Rectal smooth muscle tissue (tissue), 1 donor: Measurements from ENCODE around the gene N4BP2L2.

Experiments
- H3K27ac ChIP-seq: one replicate; pipeline ENCODE4 v1.7.0; 2013; ENCODE audit warnings: low read depth, low read length, inconsistent platforms
- H3K27me3 ChIP-seq: one replicate; pipeline ENCODE4 v1.7.0; 2013; ENCODE audit warnings: low read length; ENCODE audit not compliant: control insufficient read depth, insufficient read depth
- H3K36me3 ChIP-seq: one replicate; pipeline ENCODE4 v1.7.0; 2013; ENCODE audit warnings: low read length; ENCODE audit not compliant: control insufficient read depth, insufficient read depth
- H3K4me1 ChIP-seq: one replicate; pipeline ENCODE4 v1.7.0; 2013; ENCODE audit warnings: low read length; ENCODE audit not compliant: control insufficient read depth, insufficient read depth
- H3K4me3 ChIP-seq: one replicate; pipeline ENCODE4 v1.7.0; 2013; ENCODE audit warnings: low read length
- H3K9ac ChIP-seq: one replicate; pipeline ENCODE4 v1.7.0; 2013; ENCODE audit warnings: low read length

The N4BP2L2 gene

DNA sequence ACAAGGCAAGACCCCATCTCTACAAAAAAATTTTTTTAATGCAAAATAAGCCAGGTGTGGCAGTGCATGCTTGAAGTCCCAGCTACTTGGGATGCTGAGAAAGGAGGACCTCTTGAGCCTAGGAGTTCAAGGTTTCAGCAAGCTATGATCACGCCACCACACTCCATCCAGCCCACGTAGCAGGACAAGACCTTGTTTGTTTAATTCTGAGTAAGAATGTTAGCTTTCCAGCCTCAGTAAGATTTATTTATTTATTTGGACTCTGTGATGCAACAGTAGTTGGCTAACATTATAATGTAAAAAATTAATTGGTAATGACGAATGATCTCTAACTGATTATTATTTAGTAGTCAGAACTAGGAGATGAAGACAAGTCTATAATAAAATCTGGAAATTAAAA lies 23.3 kb downstream of the N4BP2L2 start:
- Histone ChIP-seq H3K9ac (no peak overlapping the region), H3K27me3 (no peaks in the 10 kb centered on the region), H3K4me1 (no peaks in the 10 kb centered on the region), H3K27ac (no peak overlapping the region), H3K4me3 (no peak overlapping the region), H3K36me3 (peaks cover 3% of the 10 kb centered on the region)

DNA sequence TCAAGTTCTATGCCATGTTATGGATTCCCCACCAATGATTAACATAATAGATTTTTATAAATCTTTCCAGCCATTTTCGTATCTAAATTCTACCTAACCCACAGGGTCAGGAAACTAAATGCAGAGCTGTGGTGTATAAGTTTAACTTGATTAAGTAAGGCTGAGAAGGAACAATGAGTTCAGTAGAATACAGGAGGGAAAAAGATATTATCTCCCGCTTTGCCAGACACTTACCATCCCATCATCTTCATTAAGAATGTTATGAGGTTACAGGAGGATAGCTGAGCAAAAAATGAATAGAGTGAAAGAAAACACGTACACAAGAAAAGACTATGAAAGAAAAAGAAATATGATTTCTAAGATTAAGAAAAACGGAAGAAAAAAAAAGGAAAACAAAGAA lies 27.1 kb downstream of the N4BP2L2 start:
- Histone ChIP-seq H3K9ac (no peak overlapping the region), H3K27me3 (no peaks in the 10 kb centered on the region), H3K36me3 (no peaks in the 10 kb centered on the region), H3K4me1 (no peaks in the 10 kb centered on the region), H3K27ac (no peak overlapping the region), H3K4me3 (no peak overlapping the region)

GRCh38 chr13:32504876-32505275 lies 33.7 kb downstream of the N4BP2L2 start:
- Histone ChIP-seq H3K27ac (no peak overlapping the region), H3K9ac (no peak overlapping the region), H3K36me3 (peaks cover 5% of the 10 kb centered on the region), H3K27me3 (no peaks in the 10 kb centered on the region), H3K4me3 (no peak overlapping the region), H3K4me1 (no peaks in the 10 kb centered on the region)

- H3K36me3 ChIP-seq = peaks cover 5% of the 10 kb centered on the region
- no peak overlapping the region for H3K27ac ChIP-seq
- no peaks in the 10 kb centered on the region for H3K4me1 ChIP-seq
- no peak overlapping the region for H3K4me3 ChIP-seq
- H3K27me3 ChIP-seq = no peaks in the 10 kb centered on the region
- H3K9ac ChIP-seq = no peak overlapping the region
Measured at GRCh38 chr13:32504263-32504662, 34.3 kb downstream of the N4BP2L2 start.

GRCh38 chr13:32503727-32504126 lies 34.9 kb downstream of the N4BP2L2 start:
- Histone ChIP-seq H3K4me1 (no peaks in the 10 kb centered on the region), H3K4me3 (no peak overlapping the region), H3K27me3 (no peaks in the 10 kb centered on the region), H3K9ac (no peak overlapping the region), H3K36me3 (peaks cover 5% of the 10 kb centered on the region), H3K27ac (no peak overlapping the region)

DNA sequence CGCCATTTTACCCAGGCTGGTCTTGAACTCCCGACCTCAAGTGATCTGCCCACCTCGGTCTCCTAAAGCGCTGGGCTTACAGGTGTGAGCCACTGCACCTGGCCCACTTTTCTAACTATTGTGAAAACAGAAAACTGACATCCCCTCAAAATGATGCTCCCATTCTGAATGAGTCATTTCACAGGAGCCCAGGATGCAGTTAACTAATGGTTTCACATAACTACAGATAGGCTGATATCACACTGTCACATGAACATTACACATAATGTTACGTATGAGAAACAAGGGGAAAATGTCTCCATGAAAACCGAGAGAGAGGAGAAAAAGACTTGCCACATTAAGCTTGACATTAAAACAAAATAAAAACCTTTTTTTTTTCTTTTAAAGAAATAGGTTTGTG lies 37.5 kb downstream of the N4BP2L2 start:
- Histone ChIP-seq H3K9ac (no peak overlapping the region), H3K27me3 (no peaks in the 10 kb centered on the region), H3K27ac (no peak overlapping the region), H3K4me1 (peaks cover 5% of the 10 kb centered on the region), H3K36me3 (peaks cover 1% of the 10 kb centered on the region), H3K4me3 (no peak overlapping the region)

- Histone ChIP-seq H3K9ac (no peak overlapping the region), H3K27ac (no peak overlapping the region), H3K36me3 (no peaks in the 10 kb centered on the region), H3K4me3 (no peak overlapping the region), H3K27me3 (no peaks in the 10 kb centered on the region), H3K4me1 (peaks cover 5% of the 10 kb centered on the region)
Measured at GRCh38 chr13:32499538-32500210, 38.9 kb downstream of the N4BP2L2 start.

GRCh38 chr13:32497589-32497988 lies 41.0 kb downstream of the N4BP2L2 start:
- Histone ChIP-seq H3K36me3 (no peaks in the 10 kb centered on the region), H3K27ac (no peak overlapping the region), H3K4me1 (peaks cover 5% of the 10 kb centered on the region), H3K27me3 (no peaks in the 10 kb centered on the region), H3K9ac (no peak overlapping the region), H3K4me3 (no peak overlapping the region)

- no peak overlapping the region for H3K4me3 ChIP-seq
- H3K27me3 ChIP-seq = no peaks in the 10 kb centered on the region
- no peak overlapping the region for H3K9ac ChIP-seq
- H3K27ac ChIP-seq = no peak overlapping the region
- peaks cover 5% of the 10 kb centered on the region for H3K4me1 ChIP-seq
- H3K36me3 ChIP-seq = no peaks in the 10 kb centered on the region
Measured at GRCh38 chr13:32496599-32497160, 41.9 kb downstream of the N4BP2L2 start.

GRCh38 chr13:32495841-32496240 lies 42.8 kb downstream of the N4BP2L2 start:
- Histone ChIP-seq H3K4me1 (peaks cover 5% of the 10 kb centered on the region), H3K27me3 (no peaks in the 10 kb centered on the region), H3K27ac (no peak overlapping the region), H3K9ac (no peak overlapping the region), H3K4me3 (no peak overlapping the region), H3K36me3 (no peaks in the 10 kb centered on the region)

DNA sequence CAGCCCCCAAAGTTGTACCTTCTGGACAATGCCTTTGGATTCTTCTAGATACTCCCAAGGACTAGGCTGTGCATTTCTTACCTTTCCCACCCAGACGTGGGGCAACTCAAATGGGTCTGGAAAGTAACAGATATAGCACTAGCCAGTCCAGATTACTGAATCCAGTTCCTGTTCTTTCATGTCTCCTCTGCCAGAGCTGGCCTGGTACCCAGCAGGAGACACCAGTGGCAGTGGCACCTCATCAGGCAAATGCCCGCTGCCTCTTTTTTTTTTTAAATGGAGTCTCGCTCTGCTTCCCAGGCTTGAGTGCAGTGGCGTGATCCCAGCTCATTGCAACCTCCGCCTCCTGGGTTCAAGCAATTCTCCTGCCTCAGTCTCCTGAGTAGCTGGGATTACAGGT lies 43.2 kb downstream of the N4BP2L2 start:
- Histone ChIP-seq H3K27me3 (no peaks in the 10 kb centered on the region), H3K4me1 (peaks cover 5% of the 10 kb centered on the region), H3K36me3 (no peaks in the 10 kb centered on the region), H3K4me3 (no peak overlapping the region), H3K9ac (no peak overlapping the region), H3K27ac (no peak overlapping the region)

DNA sequence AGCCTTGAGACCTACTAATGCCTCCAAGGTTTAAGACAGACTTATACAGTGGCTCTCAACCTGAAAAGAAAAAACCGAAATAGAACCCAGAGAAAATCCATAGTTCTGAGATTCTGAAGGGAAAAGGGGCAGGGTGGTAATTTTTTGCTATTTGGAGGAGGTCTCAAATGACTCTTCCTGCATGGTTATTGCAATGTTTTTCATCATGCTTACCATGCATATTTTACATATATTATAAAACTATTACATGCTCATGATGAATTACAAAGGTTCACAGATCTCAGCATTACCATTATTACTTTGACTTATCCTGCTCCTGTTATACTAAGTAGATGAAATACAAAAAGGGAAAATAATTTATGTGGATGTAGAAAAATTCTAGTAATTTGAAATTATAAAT lies 47.6 kb downstream of the N4BP2L2 start:
- no peak overlapping the region for H3K9ac ChIP-seq
- H3K27me3 ChIP-seq = no peaks in the 10 kb centered on the region
- no peaks in the 10 kb centered on the region for H3K36me3 ChIP-seq
- no peak overlapping the region for H3K27ac ChIP-seq
- H3K4me3 ChIP-seq = no peak overlapping the region
- H3K4me1 ChIP-seq = no peaks in the 10 kb centered on the region

DNA sequence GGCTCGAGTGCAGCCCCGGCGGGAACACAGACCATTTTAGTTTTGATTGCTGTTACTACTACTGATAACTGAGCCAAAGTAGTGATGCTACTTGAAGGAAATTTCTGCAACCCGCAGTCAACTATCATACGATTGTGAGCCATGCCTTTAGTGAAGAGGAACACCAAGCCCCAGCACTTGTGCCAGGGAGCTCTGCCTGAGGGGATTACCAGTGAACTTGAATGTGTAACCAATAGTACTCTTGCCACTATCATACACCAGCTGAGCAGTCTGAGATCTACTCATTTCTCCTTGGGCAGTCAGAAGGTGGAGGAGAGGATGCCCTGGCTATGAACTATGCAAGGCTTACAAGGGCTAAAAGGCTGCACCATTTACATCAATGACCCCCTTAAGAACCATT lies 61.7 kb downstream of the N4BP2L2 start:
- H3K4me1 ChIP-seq = no peaks in the 10 kb centered on the region
- H3K27ac ChIP-seq = no peak overlapping the region

More for the DNA sequence above, 61.7 kb downstream of the N4BP2L2 start:
- H3K9ac ChIP-seq = no peak overlapping the region
- H3K27me3 ChIP-seq = no peaks in the 10 kb centered on the region
- no peaks in the 10 kb centered on the region for H3K36me3 ChIP-seq
- H3K4me3 ChIP-seq = no peak overlapping the region
